ENCODE measurements around the gene FAM184A. TPM values are rescaled to one million over a fixed set of nuclear protein-coding genes. Genes with fewer than 3 reads are reported as not detected.

The FAM184A gene
- total and polyA plus RNA-seq, 2 of the 13 experiments (the other 11 are each of a cell fraction or from before 2014, with no cell fraction given), result 7.0 to 18.0 TPM

- TF ChIP-seq CSRNP1 (CRISPR knock-in tag; IDR thresholded peaks at IDR 0.05), result 0 out of 2 replicates have a peak, but pooled peaks have one; percentile 73
- 0 out of 2 replicates have a peak, but pooled peaks have one; percentile 66 for TF ChIP-seq ZNF296 (CRISPR knock-in tag; conservative IDR thresholded peaks at IDR 0.05)
- TF ChIP-seq TGIF2 (CRISPR knock-in tag; IDR thresholded peaks at IDR 0.05), result 0 out of 2 replicates have a peak, but pooled peaks have one; percentile 42
- TF ChIP-seq HOXA3 (CRISPR knock-in tag; IDR thresholded peaks at IDR 0.05), result peak; percentile 37; the same call in 1 of the 2 replicates
- TF ChIP-seq YEATS2 (CRISPR knock-in tag; IDR thresholded peaks at IDR 0.05; ENCODE audit: borderline replicate concordance), result 0 out of 2 replicates have a peak, but pooled peaks have one; percentile 24
- TF ChIP-seq FOXO1 (CRISPR knock-in tag; IDR thresholded peaks at IDR 0.05), result peak; percentile 59
- peak; percentile 48; the same call in 1 of the 2 replicates for TF ChIP-seq MXD4 (CRISPR knock-in tag; IDR thresholded peaks at IDR 0.05)
- TF ChIP-seq KLF11 (CRISPR knock-in tag; IDR thresholded peaks at IDR 0.05), result 0 out of 2 replicates have a peak, but pooled peaks have one; percentile 53
- no peak for TF ChIP-seq MEIS1 (CRISPR knock-in tag; IDR thresholded peaks at IDR 0.05; ENCODE audit: borderline replicate concordance)
- peak; percentile 31; the same call in 1 of the 2 replicates for TF ChIP-seq DR1 (CRISPR knock-in tag; IDR thresholded peaks at IDR 0.05)
- TF ChIP-seq ZHX1 (CRISPR knock-in tag; IDR thresholded peaks at IDR 0.05; ENCODE audit: low read depth), result no peak; the same call in none of the 2 replicates
- TF ChIP-seq ZNF33A (CRISPR knock-in tag; IDR thresholded peaks at IDR 0.05; ENCODE audit: borderline replicate concordance), result no peak
- no peak for TF ChIP-seq TERF1 (CRISPR knock-in tag; IDR thresholded peaks at IDR 0.05)
- peak; percentile 31; the same call in 1 of the 2 replicates for TF ChIP-seq SOX5 (CRISPR knock-in tag; IDR thresholded peaks at IDR 0.05; ENCODE audit: borderline replicate concordance)
- no peak for TF ChIP-seq LCORL (IDR thresholded peaks at IDR 0.05)
- TF ChIP-seq LCORL (CRISPR knock-in tag; IDR thresholded peaks at IDR 0.05), result peak; percentile 74; the same call in 1 of the 2 replicates
- TF ChIP-seq CHD2 (IDR thresholded peaks at IDR 0.05; ENCODE audit: low read depth, low read length), result no peak
- TF ChIP-seq RBM22 (optimal IDR thresholded peaks at IDR 0.05; ENCODE audit: low read length), result no peak
- peak; percentile 40; the same call in 1 of the 2 replicates for TF ChIP-seq RXRB (CRISPR knock-in tag; IDR thresholded peaks at IDR 0.05; ENCODE audit: borderline replicate concordance)
- TF ChIP-seq SP140L (CRISPR knock-in tag; IDR thresholded peaks at IDR 0.05; ENCODE audit: borderline replicate concordance), result peak; percentile 76; the same call in 1 of the 2 replicates
- peak; percentile 54; the same call in 1 of the 2 replicates for TF ChIP-seq ZNF780A (CRISPR knock-in tag; IDR thresholded peaks at IDR 0.05)
- TF ChIP-seq CTCF (CRISPR knock-in tag; IDR thresholded peaks at IDR 0.05), result peak; percentile 85
- TF ChIP-seq BRCA1 (CRISPR knock-in tag; IDR thresholded peaks at IDR 0.05), result no peak
These were observed 655 bp downstream of the FAM184A start (continued) for GRCh38 chr6:119077643-119078375.
